Limb (tissue), 2 donors: Measurements from ENCODE around the gene CCER1.
"Not testable (repeated sequence)": the region's sequence is repeated elsewhere in the genome, so short reads cannot be mapped to it uniquely, and the experiment has no call there.

Source experiments
- DNase-seq, 2 donors: peaks; one replicate each; pipeline ENCODE4 v3.0.0-alpha.2; 2016; ENCODE audit errors: extremely low spot score in 2 of 2

The CCER1 gene, protein sequence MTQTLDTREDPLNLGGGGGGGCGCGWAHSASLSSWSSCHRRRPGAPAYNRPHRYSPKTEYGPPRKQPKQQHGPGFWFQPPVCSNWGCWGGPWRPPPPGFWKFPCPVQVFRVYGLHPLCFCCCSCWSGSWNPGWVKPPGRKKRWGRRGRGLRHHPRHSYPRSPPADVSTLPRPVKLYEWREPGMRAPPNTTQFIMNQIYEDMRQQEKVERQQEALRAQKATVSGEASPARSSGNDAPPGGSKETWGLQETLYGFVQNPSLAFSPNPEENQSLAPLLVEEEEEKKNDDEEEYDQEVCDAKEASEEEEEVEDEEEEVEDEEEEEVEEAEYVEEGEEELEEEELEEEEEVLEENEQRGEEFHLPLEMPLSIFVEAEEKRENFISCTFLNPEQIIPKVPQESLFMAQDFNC

DNA sequence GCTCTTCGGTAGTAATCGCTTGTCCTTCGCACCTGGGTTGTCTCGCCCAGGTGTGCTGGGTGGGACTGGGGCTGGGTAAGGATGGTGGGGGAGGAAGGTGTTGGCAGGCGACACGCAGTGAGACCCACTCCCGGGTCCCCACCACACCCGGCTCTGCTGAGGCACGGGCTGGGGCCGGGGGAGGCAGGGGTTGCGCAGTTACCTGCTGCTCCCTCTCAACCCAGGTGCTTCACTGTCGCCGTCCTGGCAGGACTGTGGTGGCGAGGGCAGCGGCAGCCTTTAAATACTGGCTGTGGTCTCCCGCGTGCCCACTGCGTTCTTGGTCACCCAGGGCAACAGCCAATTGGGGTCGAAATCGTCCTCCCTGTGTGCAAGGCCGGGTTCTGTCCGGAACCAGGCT, at the start of gene CCER1:
Gene CCER1 (minus strand): TSS at position 256 of the 400 bp plus-strand sequence. CDS start 434 bp downstream, outside the sequence.
- no peak for DNase-seq

DNA sequence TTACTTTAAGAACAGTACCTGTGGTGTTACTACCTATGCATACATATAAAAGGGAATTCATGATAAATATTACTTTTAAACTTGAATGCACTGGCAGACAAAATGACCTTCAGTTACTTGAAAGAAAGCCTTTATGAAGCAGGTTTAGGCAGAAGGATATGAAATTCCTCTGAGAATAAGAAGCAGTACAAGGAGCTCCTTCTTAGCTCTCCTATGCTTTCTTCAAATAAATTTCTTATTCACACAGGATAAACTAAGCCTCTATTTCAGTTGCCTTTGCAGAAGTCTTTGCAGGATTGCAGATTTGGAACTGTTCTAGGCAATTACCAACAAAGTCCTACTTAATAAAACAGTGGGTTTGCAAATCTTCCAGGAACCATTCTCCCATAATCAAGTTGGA, 48.8 kb upstream of the CCER1 start:
- no peak for DNase-seq

DNA sequence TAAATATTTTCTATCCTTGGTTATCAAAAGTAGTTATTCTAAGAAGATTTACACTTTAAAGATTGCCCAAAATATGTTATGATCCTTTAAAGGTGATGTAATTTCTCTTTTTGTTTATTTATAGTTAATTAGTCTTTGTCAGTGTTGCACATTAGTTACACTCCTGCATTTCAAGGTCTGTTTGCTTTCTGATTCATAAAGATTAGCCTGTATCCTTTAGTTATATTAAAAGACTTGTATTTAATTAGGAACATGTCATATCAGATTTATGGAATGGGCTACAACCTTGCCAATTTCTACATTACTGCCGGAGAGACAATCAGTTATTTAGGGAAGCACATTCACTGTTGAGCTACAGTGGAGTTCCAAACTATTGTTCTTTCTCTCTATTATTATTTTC, 46.3 kb upstream of the CCER1 start:
- no peak for DNase-seq

DNA sequence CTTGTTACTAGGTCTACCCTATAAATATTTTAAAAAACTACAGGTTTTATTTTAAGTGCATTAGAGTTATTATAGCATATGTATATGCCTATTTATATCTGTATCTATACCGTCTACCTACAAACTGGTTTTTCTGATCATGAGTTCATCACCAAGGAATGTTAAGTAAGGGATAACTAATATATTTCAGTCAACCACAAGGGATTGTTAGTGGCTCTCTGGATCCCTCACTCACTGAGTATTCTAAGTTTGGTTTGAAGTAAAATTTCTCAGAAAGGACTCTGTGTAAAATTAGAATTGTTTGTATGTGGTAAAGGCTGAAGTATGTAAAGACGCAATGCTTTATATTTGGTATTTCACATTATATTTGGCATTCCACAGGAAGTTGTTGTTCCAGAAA, 45.0 kb upstream of the CCER1 start:
- DNase-seq, result no peak

DNA sequence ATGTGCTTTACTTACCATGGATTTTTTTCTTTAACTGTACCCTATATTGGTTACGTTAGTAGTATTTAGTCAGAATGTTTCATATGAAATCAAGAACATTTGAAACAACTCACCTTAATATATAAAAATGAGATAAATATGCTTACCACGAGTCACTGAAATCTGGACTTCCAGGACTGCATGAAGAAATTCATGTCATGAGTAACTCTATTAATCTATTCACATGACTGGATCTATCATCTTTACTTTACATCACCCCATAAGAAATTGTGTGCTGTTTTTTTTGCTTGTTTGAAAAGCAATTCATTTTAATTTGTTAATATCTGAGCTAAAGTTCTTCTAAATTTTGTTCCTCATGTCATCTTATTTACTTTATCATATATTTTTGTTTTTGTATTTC, 44.6 kb upstream of the CCER1 start:
- DNase-seq, result no peak

DNA sequence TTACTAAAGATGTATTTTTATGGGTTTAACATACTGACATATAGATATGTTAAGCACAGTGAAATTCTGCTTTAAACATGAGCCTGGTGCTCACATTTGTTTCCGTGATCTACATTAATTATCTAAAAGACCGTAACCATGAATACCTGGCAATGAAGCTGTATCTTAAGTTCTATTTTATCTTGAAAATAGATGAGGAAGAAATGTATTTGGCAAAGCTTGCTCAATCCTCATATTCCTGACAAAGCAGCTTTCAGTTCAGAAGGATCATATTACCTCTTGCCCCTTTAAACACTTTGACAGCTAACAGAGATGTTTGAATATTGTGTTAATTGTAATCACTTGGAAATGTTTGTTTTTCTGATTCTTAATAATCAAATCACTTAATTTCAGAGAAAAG, 40.0 kb upstream of the CCER1 start:
- DNase-seq, result no peak

DNA sequence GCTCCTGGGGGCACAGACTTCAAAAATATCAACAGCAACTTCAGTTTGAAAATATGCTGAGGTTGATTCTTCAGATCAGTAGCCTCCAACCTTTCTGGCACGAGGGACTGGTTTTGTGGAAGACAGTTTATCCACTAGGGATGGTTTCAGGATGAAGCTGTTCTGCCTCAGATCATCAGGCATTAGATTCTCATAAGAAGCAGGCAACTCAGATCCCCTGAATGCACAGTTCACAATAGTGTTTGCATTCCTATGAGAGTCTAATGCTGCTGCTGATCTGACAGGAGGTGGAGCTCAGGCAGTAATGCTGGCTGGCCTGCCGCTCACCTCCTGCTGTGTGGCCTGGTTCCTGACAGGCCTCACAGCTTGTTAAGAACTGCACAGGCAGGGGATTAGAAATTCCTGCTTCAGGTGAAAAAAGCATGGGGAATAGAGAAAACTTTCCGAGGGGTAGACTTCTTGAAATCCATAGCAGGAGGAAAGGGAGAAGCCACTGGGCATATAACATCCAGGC, 37.0 kb upstream of the CCER1 start:
- no peak for DNase-seq

DNA sequence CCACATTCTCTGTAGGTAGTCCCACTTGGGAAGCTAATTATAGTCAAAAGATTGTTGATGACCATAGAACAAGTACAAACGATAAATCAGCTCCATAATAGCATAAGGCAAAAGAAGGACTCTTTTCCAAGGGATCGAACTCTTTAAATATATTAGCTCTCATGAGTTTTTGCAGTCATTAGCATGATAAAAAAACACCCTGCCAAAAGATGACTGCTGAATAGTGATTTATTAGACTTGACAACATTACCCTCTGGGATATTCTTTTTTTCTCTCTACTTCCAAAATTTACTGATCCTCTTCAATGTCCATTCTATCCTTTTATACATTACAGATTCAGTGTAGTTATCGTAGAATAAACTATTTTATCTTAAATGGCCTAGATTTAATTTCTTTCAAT, 35.6 kb upstream of the CCER1 start:
- DNase-seq, result no peak

DNA sequence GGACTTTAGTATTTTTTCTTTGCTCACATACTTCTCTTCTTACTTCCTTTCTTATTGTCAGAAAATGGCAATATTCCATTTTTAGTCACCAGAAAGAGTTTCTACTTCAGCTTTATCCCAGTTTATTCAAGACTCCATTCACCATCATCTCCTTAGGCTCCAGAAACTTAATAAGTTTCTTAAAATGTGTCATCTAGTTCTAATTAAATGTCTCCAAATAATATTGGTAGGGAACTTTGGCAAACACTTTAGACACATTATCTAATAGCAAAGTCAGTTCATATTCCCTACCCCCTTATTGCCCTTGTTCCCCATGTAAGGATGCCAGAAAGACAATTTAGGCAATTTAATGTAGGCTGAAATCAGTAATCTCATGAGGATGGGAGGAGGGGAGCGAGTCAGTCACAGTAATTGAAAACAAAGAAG, 34.7 kb upstream of the CCER1 start:
- peak in 1 of 2 donors; percentile 56 for DNase-seq

DNA sequence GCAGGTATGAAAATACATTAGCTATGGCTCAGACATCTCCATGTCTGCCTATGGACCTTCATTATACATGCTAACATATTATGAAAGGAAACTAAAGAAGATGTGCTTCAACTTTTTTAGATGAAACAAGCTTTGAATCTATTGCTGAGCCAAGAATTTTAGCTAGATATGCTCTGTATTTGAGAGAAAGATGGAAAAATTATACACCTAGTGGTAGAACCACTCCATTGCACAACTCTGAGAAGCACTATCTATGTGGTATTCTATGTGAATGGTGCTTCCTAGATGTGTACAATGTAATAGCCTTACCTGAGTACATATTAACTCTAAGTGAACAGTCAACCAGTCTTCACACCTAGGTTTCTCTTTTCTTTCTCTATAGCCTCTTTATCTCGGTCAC, 32.5 kb upstream of the CCER1 start:
- no peak for DNase-seq

DNA sequence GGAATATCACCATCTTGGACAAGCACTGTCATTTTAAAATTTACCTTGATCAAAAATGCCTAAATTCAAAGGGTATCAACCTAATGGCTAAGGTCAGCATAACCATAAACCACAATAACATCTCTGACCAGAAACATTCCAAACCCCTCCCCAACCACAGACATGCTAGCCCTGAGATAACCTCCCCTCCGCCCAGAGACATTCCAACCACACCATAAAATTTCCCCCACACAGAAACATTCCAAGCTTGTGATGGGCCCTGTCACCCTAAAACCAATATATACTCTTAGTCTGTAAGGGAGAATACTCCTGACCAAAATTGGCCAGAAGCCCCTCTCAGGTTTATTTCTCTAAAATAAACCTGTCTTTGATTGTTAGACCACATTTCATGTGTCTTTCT, 32.1 kb upstream of the CCER1 start:
- DNase-seq, result no peak

DNA sequence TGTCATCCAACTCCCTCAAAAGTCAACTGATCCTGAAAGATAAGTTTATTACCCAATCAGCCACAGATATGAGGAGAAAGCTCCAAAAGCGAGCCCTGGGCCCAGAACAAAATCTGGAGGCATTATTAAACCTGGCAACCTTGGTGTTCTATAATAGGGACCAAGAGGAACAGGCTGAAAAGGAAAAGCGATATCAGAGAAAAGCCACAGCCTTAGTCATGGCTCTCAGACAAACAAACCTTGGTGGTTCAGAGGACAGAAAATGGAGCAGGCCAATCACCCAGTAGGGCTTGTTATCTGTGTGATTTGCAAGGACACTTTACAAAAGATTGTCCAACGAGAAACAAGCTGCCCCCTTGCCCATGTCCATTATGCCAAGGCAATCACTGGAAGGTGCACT, 30.4 kb upstream of the CCER1 start:
- DNase-seq, result not testable (repeated sequence)

DNA sequence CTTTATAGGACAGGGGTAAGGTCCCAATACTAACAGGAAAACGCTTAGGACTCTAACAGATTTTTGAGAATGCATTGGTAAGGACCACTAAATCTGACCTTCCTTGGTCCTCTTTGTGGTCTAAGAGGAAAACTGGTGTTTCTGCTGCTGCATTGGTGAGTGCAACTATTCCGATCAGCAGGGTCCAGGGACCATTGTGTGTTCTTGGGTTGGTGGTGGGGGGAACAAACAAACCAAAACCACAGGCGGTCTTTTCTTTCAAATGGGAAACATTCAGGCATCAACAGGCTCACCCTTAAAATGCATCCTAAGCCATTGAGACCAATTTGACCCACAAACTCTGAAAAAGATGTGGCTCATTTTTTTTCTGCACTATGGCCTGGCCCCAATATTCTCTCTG, 29.1 kb upstream of the CCER1 start:
- DNase-seq, result no peak

DNA sequence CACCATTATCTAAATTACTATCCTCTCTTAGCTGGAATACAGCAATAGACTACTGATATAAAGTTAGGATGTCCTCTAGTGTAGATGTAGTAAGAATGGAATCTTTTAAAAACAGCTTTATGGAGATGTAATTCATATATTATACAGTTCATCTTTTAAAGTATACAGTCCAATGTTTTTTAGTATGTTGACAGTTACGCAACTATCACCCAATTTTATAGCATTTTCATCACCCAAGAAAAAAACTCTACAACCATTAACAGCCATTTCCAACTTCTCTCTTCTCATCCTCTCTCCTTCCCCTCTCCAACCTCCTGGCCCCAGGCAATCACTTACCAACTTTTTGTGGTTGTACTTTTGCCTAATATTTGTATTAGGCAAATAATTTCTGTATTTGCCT, 27.2 kb upstream of the CCER1 start:
- no peak for DNase-seq

DNA sequence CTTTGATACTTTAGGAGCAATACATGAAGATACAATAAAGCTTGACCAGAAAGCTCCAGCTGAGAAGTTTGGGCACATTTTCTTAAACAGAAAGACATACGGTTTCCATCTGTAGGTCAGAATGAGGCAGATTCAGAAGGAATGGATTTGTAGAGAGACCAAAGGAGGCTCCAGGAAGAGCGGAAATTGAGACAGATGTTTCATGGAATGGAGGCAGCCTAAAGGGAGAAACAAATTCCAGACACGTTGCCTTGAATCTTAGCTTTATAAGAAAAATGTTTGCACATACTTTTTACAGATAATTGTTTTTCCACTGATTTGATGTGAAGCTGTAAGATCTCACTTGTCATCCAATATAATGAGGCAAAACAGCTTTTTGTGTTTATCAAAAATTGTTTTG, 25.0 kb upstream of the CCER1 start:
- peak in 1 of 2 donors; percentile 85 for DNase-seq

DNA sequence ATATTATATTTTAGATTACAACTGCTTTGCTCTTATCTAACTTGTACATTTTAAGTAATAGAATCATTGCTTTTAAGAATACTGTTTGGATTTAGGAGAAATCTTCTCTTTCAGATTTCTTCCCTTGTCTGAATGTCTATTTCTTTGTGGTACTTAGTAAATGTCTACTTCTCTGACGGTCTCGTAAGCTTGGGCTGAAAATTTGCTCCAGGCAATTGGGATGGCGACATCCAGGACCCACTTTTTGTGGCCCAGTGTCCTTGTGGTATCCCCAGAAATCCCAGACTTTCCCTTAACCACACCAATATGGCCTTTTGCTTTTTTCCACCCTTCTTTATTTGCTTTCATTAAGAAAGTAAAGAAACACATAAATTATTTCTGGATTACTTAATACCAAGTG, 24.0 kb upstream of the CCER1 start:
- no peak for DNase-seq

DNA sequence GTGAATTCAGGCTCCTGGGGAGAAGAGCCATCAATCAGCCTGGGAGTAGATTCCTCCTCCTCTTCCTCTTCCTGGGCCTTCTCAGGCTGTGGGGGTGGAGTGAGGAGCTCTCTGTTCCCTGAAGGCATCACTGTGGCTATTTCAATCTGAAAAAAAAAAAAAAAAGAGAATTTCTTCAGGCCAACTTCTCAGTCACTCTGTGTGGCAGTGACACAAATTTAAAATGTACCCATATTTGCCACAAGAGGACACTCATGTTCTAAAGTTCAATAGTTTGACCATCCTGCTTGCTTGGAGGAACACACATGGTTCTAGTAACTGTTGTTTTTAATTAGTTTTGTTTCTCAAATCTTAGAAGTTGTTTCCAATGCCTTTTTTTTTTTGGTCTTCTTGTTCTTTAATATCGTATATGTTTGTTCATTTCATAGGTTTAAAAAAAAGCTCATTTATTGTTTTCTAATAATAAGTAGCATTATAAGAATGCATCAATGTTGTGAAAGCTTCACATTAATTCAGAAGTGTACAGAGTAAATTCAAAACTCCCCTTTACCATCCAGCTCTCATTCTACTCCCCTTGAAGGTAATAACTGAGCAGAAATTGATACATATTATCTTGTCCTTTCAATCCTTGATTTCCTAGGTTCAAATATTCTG, 23.3 kb upstream of the CCER1 start:
- DNase-seq, result peak in 1 of 2 donors; percentile 88

DNA sequence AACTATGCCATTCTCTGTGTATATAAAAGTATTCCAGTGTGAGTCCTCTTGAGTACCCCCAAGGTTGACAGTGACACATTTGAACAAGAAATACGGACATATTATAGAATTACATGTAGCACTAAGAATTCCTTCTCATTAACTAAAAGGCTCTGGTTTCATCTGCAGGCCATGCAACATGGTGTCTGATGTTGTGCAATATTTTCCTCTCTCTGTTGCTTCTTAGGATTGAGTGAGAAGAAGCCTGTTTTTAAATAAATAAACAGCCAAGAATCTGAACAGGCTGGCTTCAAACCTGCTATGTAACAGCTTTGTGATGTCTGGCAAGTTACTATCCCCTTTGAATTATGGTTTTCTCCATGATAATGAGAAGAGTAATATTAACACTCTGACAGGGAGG, 22.2 kb upstream of the CCER1 start:
- DNase-seq, result no peak

DNA sequence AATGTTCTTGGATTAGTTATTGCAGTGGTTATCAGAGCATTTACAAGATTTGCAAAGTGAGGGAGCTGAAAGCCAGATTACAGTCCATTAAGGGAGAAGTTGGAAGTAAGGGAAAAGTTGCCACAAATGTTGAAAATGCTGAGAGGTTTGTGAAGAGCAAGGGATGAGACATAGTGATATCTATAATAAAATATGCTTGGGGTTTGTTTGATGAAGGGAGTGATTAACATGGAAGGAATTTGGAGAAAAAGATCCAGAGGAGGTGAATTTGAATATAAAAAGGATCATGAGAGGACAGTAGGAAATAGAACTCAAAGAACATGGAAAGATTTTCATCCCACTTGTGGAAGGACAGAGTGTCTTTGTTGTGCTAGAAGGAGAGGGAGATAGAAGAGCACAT, 19.3 kb upstream of the CCER1 start:
- DNase-seq, result no peak

DNA sequence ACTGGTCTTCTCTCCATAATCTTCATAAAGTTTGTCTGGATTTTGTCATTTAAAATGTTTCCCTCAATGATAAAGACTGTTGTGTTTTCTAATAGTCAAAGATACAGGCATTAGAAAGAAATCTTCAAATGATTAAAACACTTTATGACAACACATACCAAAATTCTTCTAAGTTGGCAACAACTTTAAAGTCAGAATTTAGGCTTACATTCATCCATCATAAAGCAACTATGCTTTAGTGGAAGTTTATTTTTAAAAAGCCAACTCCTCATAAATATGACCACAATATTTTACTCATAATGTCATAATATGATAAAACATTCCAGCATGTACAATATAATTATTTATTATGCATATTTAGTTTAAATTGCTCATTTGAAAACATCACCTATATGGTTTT, 17.2 kb upstream of the CCER1 start:
- DNase-seq, result no peak

DNA sequence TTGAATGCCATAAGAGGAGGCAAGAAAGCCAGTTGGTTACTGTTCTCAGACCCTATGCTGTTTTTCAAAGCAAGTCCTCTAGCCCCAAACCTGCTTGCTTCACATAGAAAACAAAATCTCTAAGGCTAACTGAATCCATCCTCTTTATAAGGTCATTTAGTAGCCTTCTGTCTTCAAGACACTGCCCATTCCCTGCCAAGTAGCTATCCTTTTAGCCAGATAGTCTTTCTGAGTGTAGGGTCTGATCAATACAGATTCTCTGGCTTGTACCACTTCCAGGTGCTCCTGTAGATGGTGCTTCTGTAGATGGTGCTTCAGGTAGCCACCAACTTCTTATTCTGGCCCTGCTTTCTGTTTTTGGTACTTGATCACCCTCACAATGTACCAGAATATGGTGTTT, 15.9 kb upstream of the CCER1 start:
- no peak for DNase-seq

DNA sequence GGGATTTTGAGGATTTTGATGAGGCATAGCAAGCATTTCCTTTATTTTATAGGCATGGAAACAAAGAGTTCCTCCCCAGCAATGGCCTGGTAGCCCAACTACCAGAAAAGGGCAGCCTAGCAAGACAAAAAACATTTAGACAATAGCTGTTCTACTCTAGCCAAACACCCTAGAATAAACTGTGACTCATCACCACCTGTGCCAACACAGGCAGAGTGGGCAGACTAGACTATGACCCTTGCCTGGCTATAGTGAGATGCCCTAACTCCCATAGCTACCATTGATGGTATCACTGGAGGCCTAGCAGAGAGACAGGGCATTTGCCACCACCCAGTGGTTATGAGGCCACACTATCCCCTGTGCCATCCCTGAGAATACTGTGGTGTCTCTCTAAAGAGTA, 15.5 kb upstream of the CCER1 start:
- DNase-seq, result no peak

DNA sequence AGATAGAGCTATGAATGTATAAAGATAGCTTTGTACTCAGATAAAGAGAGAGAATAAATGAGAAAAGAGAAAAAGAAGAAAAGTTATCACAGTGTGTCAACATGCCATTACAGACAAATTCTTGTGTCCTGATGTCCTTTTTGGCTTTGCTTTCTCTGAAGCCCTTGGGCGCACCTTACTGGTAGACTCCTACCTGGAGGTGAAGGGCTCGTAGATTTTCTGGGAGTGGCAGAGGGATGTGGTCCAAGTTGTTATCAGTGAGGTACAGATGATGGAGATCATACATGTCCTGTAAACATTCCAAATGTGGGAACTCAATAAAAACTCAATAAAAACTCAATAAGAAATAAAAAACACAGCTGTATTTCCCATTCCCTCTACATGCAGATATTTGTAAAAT, 14.9 kb upstream of the CCER1 start:
- DNase-seq, result no peak
